Right lobe of liver (tissue), 4 donors: ENCODE measurements around the gene IRGC.

Experiments
- POLR2A ChIP-seq: fragments of 450-650 bp; IDR thresholded peaks from one replicate; pipeline ENCODE4 v1.6.1; 2017; ENCODE audit warnings: antibody characterized with exemption, mild to moderate bottlenecking
- TF ChIP-seq, protein P1 (sequence below), 4 donors: fragments of 200-600 bp in 3 of 4; fragments of 450-650 bp in 1 of 4; IDR thresholded peaks; one replicate each; pipeline versions ENCODE4 v1.5.1 to v1.8.0; 2016 to 2022; ENCODE audit warnings: antibody characterized with exemption in 4 of 4, mild to moderate bottlenecking in 2 of 4
- donor health status: DM: no; HTN: no; CAD: no.
- donor health status: DM: no; HTN: no; CAD: no.
- donor health status: DM: no; HTN: yes; CAD: no.

DNA sequence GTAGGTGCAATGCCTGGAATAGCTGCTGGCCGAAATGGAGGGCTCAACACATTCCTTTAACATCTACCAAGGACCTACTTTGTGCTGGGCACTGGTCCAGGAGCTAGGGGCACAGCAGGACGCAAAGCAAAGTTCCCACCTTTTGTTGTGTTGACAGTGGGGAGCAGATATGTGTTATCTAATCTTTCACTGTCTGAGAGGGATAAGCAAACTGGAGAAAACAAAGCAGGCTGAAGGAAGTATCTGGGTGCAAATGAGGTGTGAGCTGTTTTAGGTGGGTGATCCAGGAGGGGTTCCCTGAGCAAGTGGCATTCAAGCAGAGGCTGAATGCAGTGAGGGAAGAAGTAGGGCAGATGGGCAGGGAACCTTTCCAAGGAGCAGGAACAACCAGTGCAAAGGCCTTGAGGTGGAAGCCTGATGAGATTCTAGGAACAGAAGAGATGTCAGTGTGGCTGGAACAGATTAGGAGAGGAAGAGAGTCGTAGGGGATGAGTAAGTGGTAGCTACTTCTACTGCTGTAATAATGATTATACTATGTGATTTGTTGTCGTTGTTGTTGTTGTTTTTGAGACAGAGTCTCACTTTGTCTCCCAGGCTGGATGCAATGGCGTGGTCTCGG lies 43.7 kb upstream of the IRGC start:
- TF ChIP-seq, protein P1, sequence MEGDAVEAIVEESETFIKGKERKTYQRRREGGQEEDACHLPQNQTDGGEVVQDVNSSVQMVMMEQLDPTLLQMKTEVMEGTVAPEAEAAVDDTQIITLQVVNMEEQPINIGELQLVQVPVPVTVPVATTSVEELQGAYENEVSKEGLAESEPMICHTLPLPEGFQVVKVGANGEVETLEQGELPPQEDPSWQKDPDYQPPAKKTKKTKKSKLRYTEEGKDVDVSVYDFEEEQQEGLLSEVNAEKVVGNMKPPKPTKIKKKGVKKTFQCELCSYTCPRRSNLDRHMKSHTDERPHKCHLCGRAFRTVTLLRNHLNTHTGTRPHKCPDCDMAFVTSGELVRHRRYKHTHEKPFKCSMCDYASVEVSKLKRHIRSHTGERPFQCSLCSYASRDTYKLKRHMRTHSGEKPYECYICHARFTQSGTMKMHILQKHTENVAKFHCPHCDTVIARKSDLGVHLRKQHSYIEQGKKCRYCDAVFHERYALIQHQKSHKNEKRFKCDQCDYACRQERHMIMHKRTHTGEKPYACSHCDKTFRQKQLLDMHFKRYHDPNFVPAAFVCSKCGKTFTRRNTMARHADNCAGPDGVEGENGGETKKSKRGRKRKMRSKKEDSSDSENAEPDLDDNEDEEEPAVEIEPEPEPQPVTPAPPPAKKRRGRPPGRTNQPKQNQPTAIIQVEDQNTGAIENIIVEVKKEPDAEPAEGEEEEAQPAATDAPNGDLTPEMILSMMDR (IDR thresholded peaks at IDR 0.05), result no peak
- TF ChIP-seq POLR2A, result no peak
